HG03066 (cell line): ENCODE data around the gene WDR27.
"Not testable (repeated sequence)": the region's sequence is repeated elsewhere in the genome, so short reads cannot be mapped to it uniquely, and the experiment has no call there.

Source experiments
- ATAC-seq: cut with Tn5 transposase; IDR thresholded peaks from one replicate; pipeline ENCODE4 v1.9.1; 2021; ENCODE audit warnings: low read depth; ENCODE audit not compliant: unreplicated experiment

The WDR27 gene

GRCh38 chr6:169536446-169537170 is 165.2 kb downstream of the WDR27 start:
- ATAC-seq: no peak

GRCh38 chr6:169534039-169534421 is 167.8 kb downstream of the WDR27 start:
- no peak for ATAC-seq

GRCh38 chr6:169533301-169534038 is 168.4 kb downstream of the WDR27 start:
- ATAC-seq: no peak

GRCh38 chr6:169530752-169531123 is 171.1 kb downstream of the WDR27 start:
- no peak for ATAC-seq

GRCh38 chr6:169529931-169530751 is 171.7 kb downstream of the WDR27 start:
- no peak for ATAC-seq

GRCh38 chr6:169528755-169529154 is 173.1 kb downstream of the WDR27 start:
- ATAC-seq: no peak

GRCh38 chr6:169527306-169527705 is 174.5 kb downstream of the WDR27 start:
- no peak for ATAC-seq

GRCh38 chr6:169521825-169522224 is 180.0 kb downstream of the WDR27 start:
- ATAC-seq: no peak

- no peak for ATAC-seq
These were observed 181.7 kb downstream of the WDR27 start for GRCh38 chr6:169520104-169520503.

GRCh38 chr6:169518451-169518850 is 183.4 kb downstream of the WDR27 start:
- ATAC-seq: no peak

- ATAC-seq: no peak
These were observed 188.2 kb downstream of the WDR27 start for GRCh38 chr6:169513478-169514193.

- ATAC-seq: not testable (repeated sequence)
These were observed 190.0 kb downstream of the WDR27 start for GRCh38 chr6:169511785-169512184.

- no peak for ATAC-seq
These were observed 191.0 kb downstream of the WDR27 start for GRCh38 chr6:169510871-169511270.

GRCh38 chr6:169508452-169508851 is 193.4 kb downstream of the WDR27 start:
- no peak for ATAC-seq

GRCh38 chr6:169503422-169504152 is 198.2 kb downstream of the WDR27 start:
- ATAC-seq: no peak

- no peak for ATAC-seq
These were observed 199.4 kb downstream of the WDR27 start for GRCh38 chr6:169502445-169502844.

GRCh38 chr6:169501777-169502313 is 200.0 kb downstream of the WDR27 start:
- ATAC-seq: no peak

- no peak for ATAC-seq
These were observed 200.7 kb downstream of the WDR27 start for GRCh38 chr6:169501128-169501527.

GRCh38 chr6:169500688-169501087 is 201.1 kb downstream of the WDR27 start:
- no peak for ATAC-seq

GRCh38 chr6:169499848-169500247 is 202.0 kb downstream of the WDR27 start:
- no peak for ATAC-seq
